K562 (cell line): ENCODE data around the gene HARS1. TPM values are rescaled to one million over a fixed set of nuclear protein-coding genes. Genes with fewer than 3 reads are reported as not detected.

Experiments used
- ETS2 ChIP-seq: IDR thresholded peaks from 2 replicates; pipeline ENCODE4 v1.6.1; 2016; ENCODE audit warnings: borderline replicate concordance, missing genetic modification characterization, mild to moderate bottlenecking, moderate library complexity, missing compliant biosample characterization; ENCODE audit not compliant: poor library complexity, severe bottlenecking
- GTF2A2 ChIP-seq: IDR thresholded peaks from 2 replicates; pipeline ENCODE4 v1.6.1; 2016; ENCODE audit warnings: mild to moderate bottlenecking, missing genetic modification characterization, missing compliant biosample characterization
- KAT2B ChIP-seq: IDR thresholded peaks from one replicate; pipeline ENCODE4 v1.6.1; 2012; ENCODE audit warnings: low read depth, mild to moderate bottlenecking, control low read depth, inconsistent platforms, low read length, moderate library complexity
- LCOR ChIP-seq: sonication (generic); formaldehyde crosslinking; IDR thresholded peaks from 2 replicates; pipeline ENCODE4 v1.8.0; 2022; ENCODE audit warnings: mild to moderate bottlenecking, missing genetic modification reagents
- MAFK ChIP-seq: IDR thresholded peaks from 2 replicates; pipeline ENCODE4 v1.6.1; 2011; ENCODE audit warnings: low read length, improper control_type of control experiment
- PHB2 ChIP-seq: fragments of 450-650 bp; IDR thresholded peaks from 2 replicates; pipeline ENCODE4 v1.6.1; 2017; ENCODE audit warnings: low read depth
- SIX5 ChIP-seq, 2 experiments: IDR thresholded peaks; 2 replicates each; pipeline ENCODE4 v1.6.1; 2011; ENCODE audit warnings: low read length in 2 of 2, borderline replicate concordance in 1 of 2, low read depth in 1 of 2, mild to moderate bottlenecking in 1 of 2, moderate library complexity in 1 of 2; ENCODE audit not compliant: insufficient read depth in 1 of 2
- SMAD4 ChIP-seq: fragments of 250-450 bp; sonication (Bioruptor Pico); conservative IDR thresholded peaks from 2 replicates; pipeline ENCODE4 v1.8.0; 2021; ENCODE audit warnings: inconsistent platforms, mild to moderate bottlenecking, moderate library complexity
- XRCC5 ChIP-seq: fragments of 200-400 bp; formaldehyde crosslinking; IDR thresholded peaks from 2 replicates; pipeline ENCODE4 v1.6.1; 2017; ENCODE audit warnings: low read depth, mild to moderate bottlenecking, low read length
- ZBTB1 ChIP-seq: sonication (generic); formaldehyde crosslinking; IDR thresholded peaks from 2 replicates; pipeline ENCODE4 v1.8.1; 2023; ENCODE audit warnings: missing genetic modification reagents, low read depth, mild to moderate bottlenecking, borderline replicate concordance
- ZBTB40 ChIP-seq, 2 experiments: fragments of 450-650 bp in 1 of 2; sonication (generic) in 1 of 2; formaldehyde crosslinking in 1 of 2; IDR thresholded peaks; 2 replicates each; pipeline versions ENCODE4 v1.7.1 to v1.9.0; 2016 to 2022; ENCODE audit warnings: inconsistent platforms in 1 of 2, mild to moderate bottlenecking in 1 of 2, missing genetic modification reagents in 1 of 2
- ZBTB49 ChIP-seq: sonication (generic); formaldehyde crosslinking; IDR thresholded peaks from 2 replicates; pipeline ENCODE4 v1.8.0; 2022; ENCODE audit warnings: missing genetic modification reagents, mild to moderate bottlenecking, borderline replicate concordance
- ZNF224 ChIP-seq: sonication (generic); formaldehyde crosslinking; IDR thresholded peaks from 2 replicates; pipeline ENCODE4 v1.8.0; 2022; ENCODE audit warnings: mild to moderate bottlenecking, missing genetic modification reagents
- polyA plus RNA-seq, 8 experiments: library from polyadenylated mRNA; depleted of rRNA in 4 of 8; stranded (reverse) in 5 of 8; unstranded in 3 of 8; fragments of >200 nt; fragmentation: Nextera tagmentation in 2 of 8; fragmentation: Illumina TruSeq in 1 of 8; extraction: Ambion mirVana in 2 of 8; extraction: Trizol in 1 of 8; gene quantifications; 2 replicates each; pipeline versions ENCODE4 v1.2.1 to v1.2.3, GENCODE V29; 2011 to 2014; ENCODE audit warnings: inconsistent platforms in 1 of 8, missing spikeins in 1 of 8
- total RNA-seq, 7 experiments: library from RNA; depleted of rRNA in 6 of 7; stranded (reverse); fragments of >200 nt in 6 of 7; fragmentation: Illumina TruSeq in 2 of 7; extraction: Trizol in 2 of 7; gene quantifications; 2 replicates each; pipeline versions ENCODE4 v1.2.1 to v1.2.3, GENCODE V29; 2011 to 2021; ENCODE audit warnings: low replicate concordance in 1 of 7
- TF ChIP-seq, protein P1 (sequence below): IDR thresholded peaks from 2 replicates; pipeline ENCODE4 v1.6.1; 2011; ENCODE audit not compliant: insufficient read length; ENCODE audit errors: extremely low read depth

The HARS1 gene
- total and polyA plus RNA-seq, 9 of the 15 experiments (the other 6 are each of a cell fraction or from before 2014, with no cell fraction given): 13.5 to 88.5 (median 75.2) TPM

GRCh38 chr5:140639148-140639981 lies 51.8 kb downstream of the HARS1 start, which contains the start of gene TMCO6 (continued):
- no peak for TF ChIP-seq ZBTB40 (IDR thresholded peaks at IDR 0.05)
- TF ChIP-seq ZBTB40 (CRISPR knock-in tag; IDR thresholded peaks at IDR 0.05): no peak
- peak; percentile 78; the same call in 1 of the 2 replicates for TF ChIP-seq SMAD4 (CRISPR knock-in tag)
- TF ChIP-seq, protein P1, sequence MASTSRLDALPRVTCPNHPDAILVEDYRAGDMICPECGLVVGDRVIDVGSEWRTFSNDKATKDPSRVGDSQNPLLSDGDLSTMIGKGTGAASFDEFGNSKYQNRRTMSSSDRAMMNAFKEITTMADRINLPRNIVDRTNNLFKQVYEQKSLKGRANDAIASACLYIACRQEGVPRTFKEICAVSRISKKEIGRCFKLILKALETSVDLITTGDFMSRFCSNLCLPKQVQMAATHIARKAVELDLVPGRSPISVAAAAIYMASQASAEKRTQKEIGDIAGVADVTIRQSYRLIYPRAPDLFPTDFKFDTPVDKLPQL: no peak
- no peak for TF ChIP-seq SIX5 (IDR thresholded peaks at IDR 0.05; ENCODE audit: borderline replicate concordance in 1 of 2, insufficient read depth in 1 of 2, low read depth in 1 of 2, low read length in 2 of 2)
- no peak for TF ChIP-seq PHB2
- no peak for TF ChIP-seq XRCC5
- TF ChIP-seq GTF2A2 (tag): no peak
- no peak for TF ChIP-seq ZNF224 (CRISPR knock-in tag)
- TF ChIP-seq ZBTB49: no peak
- peak; percentile 84 for TF ChIP-seq LCOR (CRISPR knock-in tag)
- TF ChIP-seq MAFK: 0 out of 2 replicates have a peak, but pooled peaks have one; percentile 4
- 0 out of 2 replicates have a peak, but pooled peaks have one; percentile 26 for TF ChIP-seq ZBTB1 (CRISPR knock-in tag)
- no peak for TF ChIP-seq ETS2 (tag)
- no peak for TF ChIP-seq KAT2B
